Spleen (tissue), 7 donors: ENCODE data around the gene PGBD5.

ENCODE experiments used
- CTCF ChIP-seq, 11 experiments: fragments of 200-600 bp in 7 of 11; fragments of 450-650 bp in 4 of 11; sonication (generic) in 4 of 11; IDR thresholded peaks in 8 of 11; conservative IDR thresholded peaks in 3 of 11; 1 replicate in 7 of 11; 2 replicates in 4 of 11; pipeline versions ENCODE4 v1.4.0 to v1.8.0; 2016 to 2021; ENCODE audit warnings: antibody characterized with exemption in 11 of 11, inconsistent platforms in 4 of 11, mild to moderate bottlenecking in 1 of 11
- POLR2AphosphoS5 ChIP-seq, 3 donors: sonication (generic); formaldehyde crosslinking; IDR thresholded peaks; one replicate each; pipeline ENCODE4 v1.5.1; 2017; ENCODE audit warnings: antibody characterized with exemption in 3 of 3
- donor health status: DM: no; HTN: no; CAD: no; lungs with moderate emphysema.
- donor health status: DM: no; HTN: no; CAD: no.
- donor health status: DM: no; HTN: no; CAD: no.

- TF ChIP-seq CTCF (IDR thresholded peaks at IDR 0.05 in 8 of 11, conservative IDR thresholded peaks at IDR 0.05 in 3 of 11) (no peak), POLR2AphosphoS5 (IDR thresholded peaks at IDR 0.05) (no peak)
These were observed 74.1 kb downstream of the PGBD5 start for GRCh38 chr1:230351983-230352382.
